CD14-positive monocyte (primary cell): ENCODE results near the gene FBXO24. TPM values are rescaled to one million over a fixed set of nuclear protein-coding genes. Genes with fewer than 3 reads are reported as not detected.

Experiments
- DNase-seq, 3 donors: peaks; one replicate each; pipeline ENCODE4 v3.0.0-alpha.2; 2011 to 2022
- H2AFZ ChIP-seq: 2 replicates; pipeline ENCODE4 v1.6.0; 2012; ENCODE audit warnings: mild to moderate bottlenecking, low read depth, low read length, inconsistent platforms; ENCODE audit not compliant: insufficient read depth, poor library complexity, severe bottlenecking
- H3K27ac ChIP-seq, 2 donors: 1 replicate in 1 of 2; 2 replicates in 1 of 2; pipeline ENCODE4 v1.5.1; 2012 to 2013; ENCODE audit warnings: low read length in 2 of 2, control low read depth in 1 of 2, inconsistent platforms in 1 of 2, low read depth in 1 of 2, mild to moderate bottlenecking in 1 of 2
- H3K27me3 ChIP-seq, 2 donors: one replicate each; pipeline versions ENCODE4 v1.6.0 to v1.6.1; 2011 to 2013; ENCODE audit warnings: low read length in 2 of 2; ENCODE audit not compliant: control insufficient read depth in 2 of 2, insufficient read depth in 2 of 2
- H3K36me3 ChIP-seq, 2 donors: replicated peaks in 1 of 2; 1 replicate in 1 of 2; 2 replicates in 1 of 2; pipeline versions ENCODE4 v1.5.1 to v1.6.1; 2012 to 2013; ENCODE audit warnings: low read length in 2 of 2, control low read depth in 1 of 2, inconsistent platforms in 1 of 2, mild to moderate bottlenecking in 1 of 2; ENCODE audit not compliant: insufficient read depth in 2 of 2, control insufficient read depth in 1 of 2
- H3K4me1 ChIP-seq, 2 donors: 1 replicate in 1 of 2; 2 replicates in 1 of 2; pipeline versions ENCODE4 v1.5.1 to v1.6.1; 2012 to 2013; ENCODE audit warnings: low read length in 2 of 2, control low read depth in 1 of 2, inconsistent platforms in 1 of 2, mild to moderate bottlenecking in 1 of 2, moderate library complexity in 1 of 2; ENCODE audit not compliant: insufficient read depth in 2 of 2, control insufficient read depth in 1 of 2
- H3K4me2 ChIP-seq: replicated peaks from 2 replicates; pipeline ENCODE3; 2012; ENCODE audit warnings: low read length, moderate library complexity, mild to moderate bottlenecking; ENCODE audit not compliant: poor library complexity, severe bottlenecking; ENCODE audit errors: extremely low read depth
- H3K4me3 ChIP-seq, 3 experiments: fragments of 200-600 bp in 1 of 3; sonication (generic) in 1 of 3; replicated peaks in 1 of 3; 1 replicate in 2 of 3; 2 replicates in 1 of 3; pipeline ENCODE4 v1.5.1; 2011 to 2013; ENCODE audit warnings: low read length in 3 of 3, mild to moderate bottlenecking in 3 of 3, control low read depth in 2 of 3, low read depth in 2 of 3, inconsistent platforms in 1 of 3, moderate library complexity in 1 of 3
- H3K79me2 ChIP-seq: 2 replicates; pipeline ENCODE4 v1.6.0; 2012; ENCODE audit warnings: mild to moderate bottlenecking, control low read depth, inconsistent platforms, low read length, moderate library complexity; ENCODE audit not compliant: insufficient read depth
- H3K9ac ChIP-seq: 2 replicates; pipeline ENCODE4 v1.6.0; 2017; ENCODE audit warnings: low read length, mild to moderate bottlenecking; ENCODE audit not compliant: insufficient read depth, poor library complexity, severe bottlenecking
- H3K9me3 ChIP-seq, 2 donors: replicated peaks in 1 of 2; 1 replicate in 1 of 2; 2 replicates in 1 of 2; pipeline versions ENCODE4 v1.5.1 to v1.6.1; 2012 to 2013; ENCODE audit warnings: low read length in 2 of 2, control low read depth in 1 of 2; ENCODE audit not compliant: control insufficient read depth in 1 of 2, insufficient read depth in 1 of 2
- H4K20me1 ChIP-seq: 2 replicates; pipeline ENCODE4 v1.6.0; 2012; ENCODE audit warnings: mild to moderate bottlenecking, low read length, control low read depth, moderate library complexity; ENCODE audit not compliant: insufficient read depth
- H3K27ac Mint-ChIP-seq, 7 donors: one replicate each; pipeline ENCODE4 v1.8.0; 2020; ENCODE audit warnings: mild to moderate bottlenecking in 7 of 7, mixed read lengths in 7 of 7, moderate library complexity in 6 of 7, inconsistent platforms in 2 of 7
- H3K27me3 Mint-ChIP-seq, 3 donors: one replicate each; pipeline ENCODE4 v1.8.0; 2021 to 2022; ENCODE audit warnings: low read depth in 3 of 3, mild to moderate bottlenecking in 3 of 3, mixed read lengths in 3 of 3, moderate library complexity in 3 of 3, inconsistent platforms in 1 of 3
- H3K36me3 Mint-ChIP-seq, 2 donors: one replicate each; pipeline ENCODE4 v1.8.0; 2020; ENCODE audit warnings: mixed read lengths in 2 of 2, inconsistent platforms in 1 of 2, mild to moderate bottlenecking in 1 of 2
- H3K4me1 Mint-ChIP-seq: one replicate; pipeline ENCODE4 v1.8.0; 2020; ENCODE audit warnings: mild to moderate bottlenecking, mixed read lengths
- H3K4me3 Mint-ChIP-seq, 2 donors: one replicate each; pipeline ENCODE4 v1.8.0; 2020; ENCODE audit warnings: mild to moderate bottlenecking in 2 of 2, mixed read lengths in 2 of 2, moderate library complexity in 1 of 2
- H3K9me3 Mint-ChIP-seq, 7 donors: one replicate each; pipeline ENCODE4 v1.8.0; 2020 to 2022; ENCODE audit warnings: mixed read lengths in 7 of 7, mild to moderate bottlenecking in 6 of 7, moderate library complexity in 6 of 7, inconsistent platforms in 2 of 7
- CTCF ChIP-seq: fragments of 200-600 bp; IDR thresholded peaks from one replicate; pipeline ENCODE4 v1.8.0; 2022; ENCODE audit warnings: antibody characterized with exemption, mild to moderate bottlenecking
- WGBS: methylation state at CpG from one replicate; pipeline ENCODE4 v1.1.5; 2013; ENCODE audit warnings: missing lambda C conversion rate; ENCODE audit not compliant: insufficient coverage; 5-methylcytosine and 5-hydroxymethylcytosine counted together
- intact Hi-C, 2 donors: fragments of 100-400 bp; cut with micrococcal nuclease; formaldehyde crosslinking; loops; one replicate each; pipeline versions ENCODE4 v1.15.0 to v1.15.1; 2023
- polyA plus RNA-seq, 3 donors: library from polyadenylated mRNA; depleted of rRNA in 1 of 3; unstranded in 2 of 3; stranded (reverse) in 1 of 3; fragments of 300-500 nt in 2 of 3; fragments of >200 nt in 1 of 3; fragmentation: Illumina TruSeq in 2 of 3; gene quantifications; 1 replicate in 2 of 3; 2 replicates in 1 of 3; pipeline ENCODE4 v1.2.3, GENCODE V29; 2012 to 2021

FBXO24 gene
- polyA plus RNA-seq, 3 donors: 0.42 to 1.2 (median 0.69) TPM

- Histone ChIP-seq H3K9ac (no peak overlapping the region), H3K4me2 (peak overlapping the region; percentile 73), H4K20me1 (no peaks in the 10 kb centered on the region), H3K36me3 (no peaks in the 10 kb centered on the region), H3K4me3 (no peak overlapping the region), H3K9me3 (no peaks in the 10 kb centered on the region), H3K4me1 (peaks cover 8 to 11% of the 10 kb centered on the region in 2 donors), H3K27ac (no peak overlapping the region), H3K79me2 (no peaks in the 10 kb centered on the region), H3K27me3 (peaks cover 0 to 12% of the 10 kb centered on the region in 2 donors), H2AFZ (no peak overlapping the region)
- Mint-ChIP-seq H3K27ac (no peak overlapping the region), H3K4me1 (peaks cover 13% of the 10 kb centered on the region), H3K36me3 (no peaks in the 10 kb centered on the region), H3K4me3 (peak overlapping the region in 1 of 2 donors; percentile 42), H3K9me3 (peaks cover 0 to 4% (median 0%) of the 10 kb centered on the region in 7 donors), H3K27me3 (peaks cover 6 to 31% (median 27%) of the 10 kb centered on the region in 3 donors)
- intact Hi-C loops: no loop called here
- 96% methylated on average over 19 of the region's 21 CpGs for WGBS
- DNase-seq: no peak
- TF ChIP-seq CTCF: no peak
These were observed 41.1 kb downstream of the FBXO24 start for GRCh38 chr7:100627238-100627549.

- H3K4me3 Mint-ChIP-seq: no peak overlapping the region
These were observed 43.1 kb downstream of the FBXO24 start for GRCh38 chr7:100629117-100629716.

More at GRCh38 chr7:100629117-100629716, 43.1 kb downstream of the FBXO24 start:
- H2AFZ ChIP-seq: no peak overlapping the region
- H3K79me2 ChIP-seq: no peaks in the 10 kb centered on the region
- peak; percentile 44 for TF ChIP-seq CTCF
- H3K9ac ChIP-seq: no peak overlapping the region
- peaks cover 0 to 7% (median 0%) of the 10 kb centered on the region in 7 donors for H3K9me3 Mint-ChIP-seq
- intact Hi-C loops: no loop called here
- H3K27me3 Mint-ChIP-seq: peaks cover 15 to 41% (median 39%) of the 10 kb centered on the region in 3 donors
- DNase-seq: peak; percentile 21 to 45 (median 29)
- WGBS: 92% methylated on average over 6 of the region's 11 CpGs
- H3K4me2 ChIP-seq: no peak overlapping the region
- no peaks in the 10 kb centered on the region for H3K36me3 ChIP-seq
- no peak overlapping the region for H3K27ac ChIP-seq
- peaks cover 14 to 25% of the 10 kb centered on the region in 2 donors for H3K4me1 ChIP-seq
- peak overlapping the region in 1 of 7 donors; percentile 53 for H3K27ac Mint-ChIP-seq
- no peaks in the 10 kb centered on the region for H3K36me3 Mint-ChIP-seq
- no peaks in the 10 kb centered on the region for H3K9me3 ChIP-seq
- no peak overlapping the region for H3K4me3 ChIP-seq
- peaks cover 0 to 13% of the 10 kb centered on the region in 2 donors for H3K27me3 ChIP-seq
- no peaks in the 10 kb centered on the region for H4K20me1 ChIP-seq
- H3K4me1 Mint-ChIP-seq: peaks cover 21% of the 10 kb centered on the region
